K562 (cell line): ENCODE data around the gene NYNRIN. TPM values are rescaled to one million over a fixed set of nuclear protein-coding genes. Genes with fewer than 3 reads are reported as not detected.

Source experiments
- ATF3 ChIP-seq, 2 experiments: fragments of 450-650 bp in 1 of 2; sonication (generic) in 1 of 2; formaldehyde crosslinking in 1 of 2; IDR thresholded peaks in 1 of 2; conservative IDR thresholded peaks in 1 of 2; 2 replicates each; pipeline versions ENCODE4 v1.6.1 to v1.8.1; 2016 to 2023; ENCODE audit warnings: mild to moderate bottlenecking in 2 of 2, moderate library complexity in 2 of 2, inconsistent platforms in 1 of 2, missing genetic modification reagents in 1 of 2
- FOSL1 ChIP-seq: fragments of 200-800 bp; sonication (Bioruptor generic); conservative IDR thresholded peaks from 2 replicates; pipeline ENCODE4 v1.6.1; 2016; ENCODE audit warnings: missing genetic modification characterization, missing compliant biosample characterization
- GTF2F1 ChIP-seq: IDR thresholded peaks from 2 replicates; pipeline ENCODE4 v1.6.1; 2011; ENCODE audit warnings: low read depth, low read length, improper control_type of control experiment
- KHSRP ChIP-seq: fragments of 450-650 bp; IDR thresholded peaks from 2 replicates; pipeline ENCODE4 v1.6.1; 2017
- MAZ ChIP-seq, 2 experiments: fragments of 450-650 bp in 1 of 2; sonication (generic) in 1 of 2; formaldehyde crosslinking; IDR thresholded peaks in 1 of 2; conservative IDR thresholded peaks in 1 of 2; 2 replicates each; pipeline versions ENCODE4 v1.4.0 to v1.5.0; 2020; ENCODE audit warnings: mild to moderate bottlenecking in 1 of 2, missing genetic modification reagents in 1 of 2
- MBD2 ChIP-seq: sonication (generic); IDR thresholded peaks from 2 replicates; pipeline ENCODE4 v1.6.1; 2016; ENCODE audit warnings: low read depth, borderline replicate concordance
- NCOR1 ChIP-seq: fragments of 450-650 bp; IDR thresholded peaks from 2 replicates; pipeline ENCODE4 v1.6.1; 2016; ENCODE audit warnings: mild to moderate bottlenecking, moderate library complexity
- POLR2A ChIP-seq: fragments of 450-650 bp; conservative IDR thresholded peaks from 2 replicates; pipeline ENCODE4 v1.6.1; 2016
- POLR3A ChIP-seq: IDR thresholded peaks from 2 replicates; pipeline ENCODE4 v1.6.1; 2011; ENCODE audit warnings: borderline replicate concordance, mild to moderate bottlenecking, moderate library complexity; ENCODE audit not compliant: insufficient read length, insufficient read depth; ENCODE audit errors: extremely low read depth
- RAD51 ChIP-seq: fragments of 450-650 bp; IDR thresholded peaks from 2 replicates; pipeline ENCODE4 v1.7.1; 2016; ENCODE audit warnings: low read depth, mild to moderate bottlenecking, borderline replicate concordance
- REST ChIP-seq, 2 experiments: fragments of 450-650 bp; formaldehyde crosslinking in 1 of 2; IDR thresholded peaks; 2 replicates each; pipeline versions ENCODE4 v1.4.0 to v1.6.1; 2014 to 2020; ENCODE audit warnings: mild to moderate bottlenecking in 2 of 2, borderline replicate concordance in 1 of 2, low read depth in 1 of 2
- TCF7 ChIP-seq: sonication (generic); IDR thresholded peaks from 2 replicates; pipeline ENCODE4 v1.6.1; 2016; ENCODE audit warnings: antibody characterized with exemption, borderline replicate concordance
- THAP12 ChIP-seq: fragments of 250-450 bp; sonication (Bioruptor Pico); IDR thresholded peaks from 2 replicates; pipeline ENCODE4 v1.9.0; 2021; ENCODE audit warnings: mild to moderate bottlenecking, inconsistent platforms
- ZNF280B ChIP-seq: fragments of 250-450 bp; sonication (Bioruptor Pico); IDR thresholded peaks from 2 replicates; pipeline ENCODE4 v1.5.1; 2021; ENCODE audit warnings: mild to moderate bottlenecking
- ZNF696 ChIP-seq: fragments of 250-450 bp; sonication (Bioruptor Pico); conservative IDR thresholded peaks from 2 replicates; pipeline ENCODE4 v1.4.0; 2020; ENCODE audit warnings: mild to moderate bottlenecking, moderate library complexity
- polyA plus RNA-seq, 8 experiments: library from polyadenylated mRNA; depleted of rRNA in 4 of 8; stranded (reverse) in 5 of 8; unstranded in 3 of 8; fragments of >200 nt; fragmentation: Nextera tagmentation in 2 of 8; fragmentation: Illumina TruSeq in 1 of 8; extraction: Ambion mirVana in 2 of 8; extraction: Trizol in 1 of 8; gene quantifications; 2 replicates each; pipeline versions ENCODE4 v1.2.1 to v1.2.3, GENCODE V29; 2011 to 2014; ENCODE audit warnings: inconsistent platforms in 1 of 8, missing spikeins in 1 of 8
- total RNA-seq, 7 experiments: library from RNA; depleted of rRNA in 6 of 7; stranded (reverse); fragments of >200 nt in 6 of 7; fragmentation: Illumina TruSeq in 2 of 7; extraction: Trizol in 2 of 7; gene quantifications; 2 replicates each; pipeline versions ENCODE4 v1.2.1 to v1.2.3, GENCODE V29; 2011 to 2021; ENCODE audit warnings: low replicate concordance in 1 of 7

NYNRIN gene
- total and polyA plus RNA-seq, 9 of the 15 experiments (the other 6 are each of a cell fraction or from before 2014, with no cell fraction given): 0.04 to 1.2 (median 0.28) TPM

GRCh38 chr14:24414077-24414476 lies 15.3 kb downstream of the NYNRIN start (continued):
- TF ChIP-seq POLR3A: no peak
- TF ChIP-seq POLR2A: no peak
- TF ChIP-seq THAP12 (CRISPR knock-in tag): no peak
- TF ChIP-seq KHSRP: no peak
- no peak for TF ChIP-seq ZNF696 (CRISPR knock-in tag)
- TF ChIP-seq ZNF280B (CRISPR knock-in tag): no peak
- TF ChIP-seq FOSL1 (tag): peak; percentile 44; the same call in 1 of the 2 replicates
- peak; percentile 44; the same call in 1 of the 2 replicates for TF ChIP-seq REST (IDR thresholded peaks at IDR 0.05; ENCODE audit: borderline replicate concordance)
- no peak for TF ChIP-seq REST (CRISPR knock-in tag; IDR thresholded peaks at IDR 0.05; ENCODE audit: low read depth)
- TF ChIP-seq MBD2: no peak
- TF ChIP-seq ATF3 (IDR thresholded peaks at IDR 0.05): peak; percentile 8; the same call in 1 of the 2 replicates
- TF ChIP-seq ATF3 (CRISPR knock-in tag; conservative IDR thresholded peaks at IDR 0.05): no peak
- TF ChIP-seq RAD51: no peak
- no peak for TF ChIP-seq NCOR1
- TF ChIP-seq GTF2F1: no peak
- TF ChIP-seq TCF7: no peak
- TF ChIP-seq MAZ (CRISPR knock-in tag; conservative IDR thresholded peaks at IDR 0.05 in 1 of 2, IDR thresholded peaks at IDR 0.05 in 1 of 2): no peak
